BE2C (cell line): ENCODE data around the gene S100A2.

Experiments
- DNase-seq: peaks from one replicate; pipeline ENCODE4 v3.0.0-alpha.2; 2020
- H3K27me3 ChIP-seq: fragments of 250-450 bp; sonication (Bioruptor Pico); 2 replicates; pipeline ENCODE4 v1.5.1; 2020; ENCODE audit warnings: mild to moderate bottlenecking
- H3K36me3 ChIP-seq: fragments of 250-450 bp; sonication (Bioruptor Pico); 2 replicates; pipeline ENCODE4 v1.5.1; 2020; ENCODE audit warnings: mild to moderate bottlenecking
- H3K4me1 ChIP-seq: fragments of 250-450 bp; sonication (Bioruptor Pico); 2 replicates; pipeline ENCODE4 v1.5.1; 2020
- H3K4me3 ChIP-seq: 2 replicates; pipeline ENCODE4 v1.5.1; 2011; ENCODE audit warnings: low read depth, low read length
- H3K9me3 ChIP-seq: fragments of 250-450 bp; sonication (Bioruptor Pico); 2 replicates; pipeline ENCODE4 v1.5.1; 2020
- CTCF ChIP-seq: IDR thresholded peaks from 2 replicates; pipeline ENCODE4 v1.5.1; 2012; ENCODE audit warnings: mild to moderate bottlenecking, low read depth, low read length

The S100A2 gene

GRCh38 chr1:153557877-153558276 lies 7.8 kb downstream of the S100A2 start:
- no peak for DNase-seq
- Histone ChIP-seq H3K27me3 (no peaks in the 10 kb centered on the region), H3K36me3 (no peaks in the 10 kb centered on the region), H3K4me1 (peaks cover 7% of the 10 kb centered on the region), H3K9me3 (no peaks in the 10 kb centered on the region), H3K4me3 (no peak overlapping the region)
- no peak for TF ChIP-seq CTCF

- Histone ChIP-seq H3K27me3 (no peaks in the 10 kb centered on the region), H3K4me1 (peaks cover 7% of the 10 kb centered on the region), H3K9me3 (no peaks in the 10 kb centered on the region), H3K4me3 (no peak overlapping the region), H3K36me3 (no peaks in the 10 kb centered on the region)
- no peak for DNase-seq
- TF ChIP-seq CTCF: no peak
These were observed 9.3 kb downstream of the S100A2 start for GRCh38 chr1:153556348-153556747.

GRCh38 chr1:153553830-153554541 lies 11.7 kb downstream of the S100A2 start:
- H3K27me3 ChIP-seq: no peaks in the 10 kb centered on the region
- TF ChIP-seq CTCF: no peak
- no peaks in the 10 kb centered on the region for H3K36me3 ChIP-seq
- no peaks in the 10 kb centered on the region for H3K9me3 ChIP-seq
- DNase-seq: no peak
- H3K4me3 ChIP-seq: no peak overlapping the region
- H3K4me1 ChIP-seq: peaks cover 19% of the 10 kb centered on the region

GRCh38 chr1:153553096-153553495 lies 12.5 kb downstream of the S100A2 start:
- Histone ChIP-seq H3K4me3 (no peak overlapping the region), H3K27me3 (no peaks in the 10 kb centered on the region), H3K36me3 (no peaks in the 10 kb centered on the region), H3K9me3 (no peaks in the 10 kb centered on the region), H3K4me1 (peaks cover 28% of the 10 kb centered on the region)
- no peak for TF ChIP-seq CTCF
- no peak for DNase-seq

GRCh38 chr1:153552335-153552734 lies 13.3 kb downstream of the S100A2 start:
- Histone ChIP-seq H3K27me3 (no peaks in the 10 kb centered on the region), H3K36me3 (no peaks in the 10 kb centered on the region), H3K4me3 (no peak overlapping the region), H3K4me1 (peaks cover 30% of the 10 kb centered on the region), H3K9me3 (no peaks in the 10 kb centered on the region)
- no peak for TF ChIP-seq CTCF
- DNase-seq: no peak

- H3K4me3 ChIP-seq: no peak overlapping the region
- no peaks in the 10 kb centered on the region for H3K27me3 ChIP-seq
- no peak for DNase-seq
- peaks cover 30% of the 10 kb centered on the region for H3K4me1 ChIP-seq
- H3K9me3 ChIP-seq: no peaks in the 10 kb centered on the region
- H3K36me3 ChIP-seq: no peaks in the 10 kb centered on the region
- TF ChIP-seq CTCF: no peak
These were observed 14.7 kb downstream of the S100A2 start for GRCh38 chr1:153550827-153551500.
